ENCODE results near the gene PRDX5.

PRDX5 gene

DNA sequence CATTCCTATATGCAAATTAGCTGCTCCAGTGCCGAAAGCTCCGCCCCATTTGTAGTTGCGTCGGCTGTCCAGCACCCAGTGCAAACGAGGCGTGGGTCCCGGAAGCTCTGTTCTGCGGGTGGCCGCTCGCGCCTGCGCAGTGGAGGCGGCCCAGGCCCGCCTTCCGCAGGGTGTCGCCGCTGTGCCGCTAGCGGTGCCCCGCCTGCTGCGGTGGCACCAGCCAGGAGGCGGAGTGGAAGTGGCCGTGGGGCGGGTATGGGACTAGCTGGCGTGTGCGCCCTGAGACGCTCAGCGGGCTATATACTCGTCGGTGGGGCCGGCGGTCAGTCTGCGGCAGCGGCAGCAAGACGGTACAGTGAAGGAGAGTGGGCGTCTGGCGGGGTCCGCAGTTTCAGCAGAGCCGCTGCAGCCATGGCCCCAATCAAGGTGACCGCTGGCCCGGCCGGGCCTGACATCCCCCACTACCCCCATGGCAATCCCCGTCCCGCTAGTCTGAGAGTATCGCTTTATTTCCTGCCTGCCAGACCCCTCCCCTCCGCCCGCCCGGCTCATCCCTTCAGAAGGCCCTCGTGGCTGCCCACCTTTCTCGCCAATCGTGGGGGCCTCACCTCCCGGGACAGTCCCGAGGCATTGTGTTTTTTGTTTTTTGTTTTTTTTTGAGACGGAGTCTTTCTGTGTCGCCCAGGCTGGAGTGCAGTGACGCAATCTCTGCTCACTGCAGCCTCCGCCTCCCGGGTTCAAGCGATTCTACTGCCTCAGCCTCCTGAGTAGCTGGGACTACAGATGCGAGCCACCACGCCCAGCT is at the start of gene PRDX5:
Gene PRDX5 (plus strand): TSS at position 161 of the 805 bp plus-strand sequence. CDS start 95 bp downstream, at position 256.
- peak; percentile 97 for DNase-seq

DNA sequence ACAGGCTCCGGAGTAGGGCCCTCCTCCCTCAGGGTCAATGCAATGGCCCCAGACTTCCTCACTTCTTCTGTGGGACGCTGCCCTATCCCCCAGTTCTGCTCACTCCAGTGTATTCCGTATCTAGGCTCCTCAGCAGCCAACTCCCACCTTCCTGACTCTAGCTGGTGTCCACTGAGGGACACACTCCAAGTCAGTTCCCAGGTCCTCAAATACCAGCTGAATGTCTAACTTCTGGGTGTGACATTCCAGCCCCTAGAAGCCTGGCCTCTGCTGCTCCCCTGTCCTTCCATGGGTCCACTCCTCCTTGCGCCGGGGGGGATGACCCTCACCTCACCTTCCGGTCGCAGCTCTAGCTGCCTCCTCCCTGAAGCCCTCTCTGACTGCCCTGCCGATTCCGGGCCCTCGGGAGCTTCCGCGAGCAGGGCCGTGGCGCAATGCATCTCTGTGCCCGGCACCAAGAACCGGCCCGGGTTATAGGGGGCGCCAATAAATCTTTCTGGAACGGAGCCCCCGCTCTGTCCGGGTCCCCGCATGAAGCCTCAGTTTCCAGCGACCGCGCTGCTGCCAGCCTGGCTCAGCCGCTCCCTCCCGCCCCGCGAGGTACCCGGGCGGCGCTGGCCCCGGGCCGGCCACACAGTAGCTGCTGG is 48.9 kb upstream of the PRDX5 start:
- peak; percentile 69 for DNase-seq

DNA sequence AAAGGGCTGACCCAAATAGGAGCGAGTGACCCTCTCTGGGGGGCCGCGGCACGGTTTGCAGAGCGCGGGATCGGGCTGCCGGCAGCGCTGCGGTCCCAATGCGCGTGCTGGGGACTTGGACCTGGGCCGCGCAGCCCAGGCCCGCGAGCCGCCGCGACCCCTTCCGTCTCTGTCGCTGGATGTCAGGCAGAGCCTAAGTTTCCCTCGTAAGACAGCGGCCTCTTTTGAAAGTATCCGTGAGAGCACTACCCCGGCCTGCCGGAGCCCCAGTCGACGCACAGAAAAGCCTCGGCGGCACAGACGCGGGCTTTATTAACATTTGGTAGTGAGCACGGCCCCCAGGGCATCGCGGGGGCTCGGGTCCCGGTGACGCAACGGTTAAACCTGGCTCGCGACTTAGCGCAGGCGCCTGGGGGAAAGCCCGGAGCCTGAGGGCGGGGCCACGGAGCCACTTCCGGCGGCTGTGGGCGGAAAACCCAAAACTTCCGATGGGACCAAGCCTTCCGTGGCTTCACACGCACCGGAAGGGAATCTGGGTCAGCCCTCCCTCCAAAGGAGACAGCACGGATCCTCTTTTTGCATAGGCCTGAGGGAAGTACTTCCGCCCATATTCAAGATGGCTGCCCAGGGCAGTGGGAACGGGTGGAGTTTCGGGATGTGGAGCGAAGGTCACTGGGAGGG is 48.2 kb upstream of the PRDX5 start:
- peak; percentile 100 for DNase-seq

DNA sequence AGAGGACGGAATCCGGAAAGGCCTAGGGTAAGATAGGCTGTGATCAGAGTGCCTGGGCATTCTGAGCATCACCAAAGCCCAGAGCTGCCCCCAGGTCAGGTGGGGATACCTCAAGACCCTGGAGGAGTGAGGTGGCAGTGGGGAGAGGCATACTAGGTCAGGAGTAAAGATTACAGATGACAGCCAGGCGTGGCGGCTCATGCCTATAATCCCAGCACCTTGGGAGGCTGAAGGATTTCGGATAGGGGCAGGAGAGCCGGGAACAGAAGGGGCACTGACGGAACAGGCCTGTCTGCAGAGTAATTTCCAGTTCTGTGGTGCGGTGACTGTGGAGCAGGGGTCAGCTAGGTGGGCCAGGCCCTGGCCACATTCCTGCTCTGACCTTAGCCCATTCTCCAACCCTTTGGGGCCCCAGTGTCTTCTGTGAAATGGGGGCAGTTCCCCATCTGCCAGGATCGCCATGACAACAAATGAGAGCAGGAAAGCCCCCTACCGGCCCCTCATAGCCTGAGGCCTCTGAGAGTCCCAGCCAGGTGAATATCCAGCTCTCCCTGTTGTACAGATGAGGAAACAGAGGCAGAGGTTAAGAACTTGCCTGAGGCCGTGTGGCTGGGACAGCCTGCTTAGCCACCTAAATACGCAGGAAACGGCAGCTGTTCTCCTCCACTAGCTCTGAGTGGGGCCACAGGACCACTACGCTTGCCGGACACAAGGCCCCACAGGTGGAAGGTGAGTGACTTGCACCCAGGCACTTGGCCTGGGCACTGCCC is 42.7 kb upstream of the PRDX5 start:
- no peak for DNase-seq

DNA sequence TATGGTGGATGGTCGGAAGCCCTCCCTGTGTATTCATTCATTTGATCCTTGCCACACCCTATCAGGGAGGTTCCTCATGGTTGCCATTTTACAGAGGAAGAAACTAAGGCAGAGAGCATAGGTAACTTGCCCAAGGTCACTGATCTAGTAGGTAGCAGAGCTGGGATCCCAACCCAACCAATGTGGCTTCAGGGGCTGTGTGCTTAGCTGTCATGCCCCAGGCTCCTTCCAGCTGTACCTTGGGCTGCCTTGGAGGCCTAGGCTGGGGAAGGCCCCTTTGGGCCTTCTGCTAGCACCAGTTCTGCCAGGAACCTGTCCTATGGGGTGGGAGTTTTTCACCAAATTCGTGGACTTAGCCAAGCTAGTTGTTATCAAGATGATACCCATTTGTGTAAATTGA is 42.1 kb upstream of the PRDX5 start:
- no peak for DNase-seq

DNA sequence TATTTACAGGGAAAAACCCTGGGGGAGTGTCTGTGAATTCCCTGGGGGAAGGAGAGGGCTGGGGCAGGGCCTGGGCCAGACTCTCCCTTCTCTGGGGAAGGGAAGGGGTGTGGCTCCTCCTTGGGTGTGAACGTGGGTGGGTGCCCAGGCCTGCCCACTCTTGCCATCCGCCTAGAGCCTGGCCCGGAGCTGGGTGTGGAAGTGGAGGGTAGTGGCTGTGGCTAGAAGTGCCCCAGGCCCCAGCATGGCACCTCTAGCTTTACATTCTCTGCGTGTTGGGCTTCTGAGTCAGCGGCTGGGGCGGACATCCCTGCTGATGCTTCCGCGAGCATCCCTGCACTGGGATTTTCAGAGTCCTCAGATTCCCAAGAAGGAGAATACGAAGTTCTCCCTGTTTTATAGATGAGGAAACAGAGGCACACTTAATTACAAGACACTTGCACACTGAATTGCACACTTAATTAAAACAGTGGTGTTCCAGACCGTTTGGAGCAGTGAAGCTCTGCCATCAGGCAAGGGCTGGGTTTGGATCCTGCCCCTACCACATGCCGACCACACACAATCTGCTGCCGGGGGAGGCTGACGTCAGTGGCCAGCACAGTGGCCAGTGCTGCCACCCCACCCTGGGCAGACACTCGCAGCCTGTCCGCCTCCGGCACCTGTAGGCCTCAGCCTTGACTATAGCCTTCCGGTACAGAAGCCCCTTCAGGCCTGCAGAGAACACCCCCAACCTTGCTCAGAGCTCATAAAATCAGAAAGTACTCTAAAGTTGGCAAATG is 41.1 kb upstream of the PRDX5 start:
- DNase-seq, result no peak

DNA sequence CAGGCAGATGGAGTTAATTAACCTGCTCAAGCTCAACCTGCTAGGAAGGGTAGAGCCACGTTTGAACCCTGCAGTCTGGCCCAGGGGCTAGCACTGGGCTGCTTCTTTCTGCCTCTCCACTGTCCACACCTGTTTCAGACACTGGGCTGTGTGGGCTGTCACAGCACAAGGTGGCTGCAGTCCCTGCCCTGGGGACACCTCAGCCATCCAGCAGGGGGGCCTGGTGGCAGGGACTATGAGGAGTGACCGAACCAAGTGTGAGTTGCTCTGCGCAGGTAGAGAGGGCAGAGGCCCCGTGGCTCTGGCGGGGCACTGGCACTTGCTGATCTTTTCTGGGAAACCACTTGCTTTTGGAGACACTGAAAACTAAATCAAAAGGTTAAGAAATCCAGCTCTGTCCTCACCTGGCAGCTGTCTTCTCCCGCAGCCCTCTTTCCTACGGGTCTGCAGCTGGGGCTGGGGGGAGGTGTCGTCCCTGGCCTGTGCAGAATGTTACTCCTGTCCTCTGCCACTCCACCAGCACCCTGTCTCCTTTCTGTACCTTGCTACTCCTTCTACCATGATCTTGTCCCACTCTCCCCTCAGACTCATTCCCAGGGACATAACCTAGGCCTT is 39.2 kb upstream of the PRDX5 start:
- no peak for DNase-seq

DNA sequence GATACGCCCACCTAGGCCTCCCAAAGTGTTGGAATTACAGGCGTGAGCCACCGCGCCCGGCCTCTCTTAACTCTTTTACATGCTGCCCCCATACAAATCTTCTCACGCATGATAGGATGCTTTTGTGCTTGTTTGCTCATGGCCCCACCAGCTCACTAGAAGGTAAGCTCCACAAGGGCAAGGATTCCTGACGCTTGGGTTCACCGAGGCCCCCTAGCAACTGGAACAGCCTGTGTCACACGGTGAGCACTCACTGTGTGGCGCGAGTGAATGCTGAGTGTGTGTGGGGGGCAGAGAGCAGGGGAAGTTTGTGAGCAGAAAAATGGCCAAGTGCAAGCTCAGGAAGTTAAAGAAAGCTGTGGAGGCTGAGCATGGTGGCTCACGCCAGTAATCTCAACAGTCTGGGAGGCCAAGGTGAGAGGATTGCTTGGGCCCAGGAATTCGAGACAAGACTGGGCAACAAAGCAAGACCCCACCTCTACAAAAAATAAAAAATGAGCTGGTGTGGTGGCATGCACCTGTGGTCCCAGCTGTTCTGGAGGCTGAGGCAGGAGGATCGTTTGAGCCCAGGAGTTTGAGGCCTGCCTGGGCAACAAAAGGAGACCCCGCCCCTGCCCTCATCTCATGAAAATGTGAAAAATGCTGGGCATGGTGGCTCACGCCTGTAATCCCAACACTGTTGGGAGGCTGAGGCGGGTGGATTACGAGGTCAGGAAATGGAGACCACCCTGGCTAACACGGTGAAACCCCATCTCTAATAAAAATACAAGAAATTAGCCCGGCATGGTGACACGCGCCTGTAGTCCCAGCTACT is 35.8 kb upstream of the PRDX5 start:
- no peak for DNase-seq

DNA sequence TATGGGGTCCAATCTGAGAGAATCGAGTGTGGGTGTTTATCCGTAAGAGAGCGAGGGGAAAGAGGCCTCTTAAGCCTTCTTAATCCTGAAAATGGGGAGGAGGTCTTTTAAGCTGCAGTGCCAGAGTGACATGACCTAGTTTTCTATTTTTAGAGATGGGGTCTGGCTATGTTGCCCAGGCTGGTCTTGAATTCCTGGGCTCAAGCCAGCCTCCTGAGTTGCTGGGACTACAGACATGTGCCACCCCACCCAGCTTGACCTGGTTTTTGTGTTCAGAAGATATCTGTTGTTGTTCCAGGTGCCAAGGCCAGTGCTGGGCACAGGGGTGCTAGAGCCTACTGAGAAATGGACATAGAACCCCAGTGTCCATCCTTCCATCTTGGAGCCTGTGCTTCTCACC is 34.8 kb upstream of the PRDX5 start:
- no peak for DNase-seq

DNA sequence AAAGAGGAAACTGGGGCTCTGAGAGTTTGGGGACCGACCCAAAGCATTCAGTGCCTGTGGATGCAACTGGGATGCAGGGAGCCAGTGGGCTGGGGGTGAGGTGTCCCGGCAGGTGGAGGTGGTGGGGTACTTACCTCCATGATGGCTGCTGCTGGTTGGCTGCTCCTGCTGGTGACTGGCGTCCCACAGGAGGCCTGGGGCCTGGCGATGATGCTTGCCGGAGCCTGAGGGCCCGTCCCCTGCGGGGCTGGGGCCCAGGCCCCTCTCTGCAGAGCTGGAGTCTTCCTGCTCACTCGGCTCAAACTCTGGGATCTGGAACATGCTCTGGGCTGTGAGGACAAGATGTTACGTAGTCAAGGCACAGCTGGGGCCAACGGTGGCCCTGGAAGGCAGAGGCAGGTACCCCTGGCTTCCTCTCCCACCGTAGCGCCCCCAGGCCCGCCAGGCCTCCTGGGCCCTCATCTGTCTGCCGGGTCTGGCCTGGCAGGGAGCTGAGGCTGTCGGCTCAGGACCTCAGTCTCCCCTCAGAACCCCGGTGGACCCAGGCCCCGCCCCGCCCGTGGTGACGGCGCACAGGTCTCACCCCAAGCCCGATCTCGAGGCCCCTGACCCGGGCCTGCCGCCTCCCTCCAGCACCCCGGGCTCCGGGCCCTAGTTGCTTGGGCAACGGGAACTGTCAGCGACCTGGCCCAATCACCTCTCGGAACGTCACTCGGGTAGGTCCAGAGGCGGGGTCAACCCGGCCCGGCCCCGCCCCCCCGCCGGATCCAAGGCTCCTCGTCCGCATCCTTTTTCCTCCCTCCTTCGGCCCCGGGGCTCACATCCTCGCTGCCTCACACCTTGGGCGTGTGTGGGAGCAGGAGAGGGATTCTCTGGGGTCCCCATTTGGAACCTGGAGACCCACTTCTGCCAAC is 33.6 kb upstream of the PRDX5 start, which contains the start of gene BAD:
Gene BAD (minus strand): TSS at position 618 of the 914 bp plus-strand sequence. CDS start 297 bp downstream, at position 321.
- DNase-seq, result peak; percentile 88

DNA sequence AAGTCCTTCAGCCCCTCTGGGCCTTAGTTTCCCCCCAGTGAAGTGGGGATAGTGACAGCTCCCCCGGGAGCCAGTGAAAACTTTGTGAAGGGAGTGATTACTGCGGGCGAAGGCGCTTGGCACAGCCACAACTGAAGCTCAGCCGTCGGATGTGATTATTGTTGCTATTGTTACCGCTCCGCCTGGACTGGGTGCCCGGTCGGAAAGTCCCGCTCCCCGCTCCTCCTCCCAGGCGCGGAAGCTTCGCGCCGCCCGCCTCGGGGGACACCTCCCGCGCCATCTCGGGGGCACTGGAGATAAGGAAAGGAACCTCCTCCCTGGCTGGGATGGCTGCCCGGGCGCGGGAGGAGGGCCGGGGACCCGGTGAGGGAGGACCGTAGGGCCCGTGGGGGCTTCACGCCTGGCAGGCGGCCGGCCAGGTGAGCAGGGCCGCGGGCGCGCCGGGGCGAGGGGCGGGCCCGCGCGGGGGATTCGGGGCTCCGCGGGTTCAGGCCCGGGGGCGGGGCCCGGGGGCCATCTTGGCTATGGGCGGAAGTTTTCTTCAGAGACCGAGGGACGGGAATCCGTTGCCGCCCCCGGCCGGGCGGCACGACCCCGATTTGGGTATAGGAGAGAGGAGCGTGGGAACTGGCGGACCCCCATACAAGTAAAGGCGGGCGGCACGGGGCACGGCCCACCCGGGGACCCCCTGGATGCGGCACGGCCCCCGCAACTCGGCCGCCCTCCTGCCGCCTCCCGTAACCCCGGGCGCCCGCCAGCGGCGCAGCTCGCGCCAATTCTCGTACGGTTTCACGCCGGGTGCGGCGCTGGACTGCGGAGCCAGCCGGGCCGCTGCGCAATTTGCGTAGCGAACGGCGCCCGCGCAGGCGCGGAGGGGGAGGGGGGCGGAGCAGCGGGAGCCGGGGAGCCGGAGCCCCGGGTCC is 32.7 kb upstream of the PRDX5 start, which contains the start of gene GPR137:
Gene GPR137 (plus strand): TSS at position 887 of the 923 bp plus-strand sequence. CDS start 677 bp downstream, outside the sequence.
- peak; percentile 57 for DNase-seq

DNA sequence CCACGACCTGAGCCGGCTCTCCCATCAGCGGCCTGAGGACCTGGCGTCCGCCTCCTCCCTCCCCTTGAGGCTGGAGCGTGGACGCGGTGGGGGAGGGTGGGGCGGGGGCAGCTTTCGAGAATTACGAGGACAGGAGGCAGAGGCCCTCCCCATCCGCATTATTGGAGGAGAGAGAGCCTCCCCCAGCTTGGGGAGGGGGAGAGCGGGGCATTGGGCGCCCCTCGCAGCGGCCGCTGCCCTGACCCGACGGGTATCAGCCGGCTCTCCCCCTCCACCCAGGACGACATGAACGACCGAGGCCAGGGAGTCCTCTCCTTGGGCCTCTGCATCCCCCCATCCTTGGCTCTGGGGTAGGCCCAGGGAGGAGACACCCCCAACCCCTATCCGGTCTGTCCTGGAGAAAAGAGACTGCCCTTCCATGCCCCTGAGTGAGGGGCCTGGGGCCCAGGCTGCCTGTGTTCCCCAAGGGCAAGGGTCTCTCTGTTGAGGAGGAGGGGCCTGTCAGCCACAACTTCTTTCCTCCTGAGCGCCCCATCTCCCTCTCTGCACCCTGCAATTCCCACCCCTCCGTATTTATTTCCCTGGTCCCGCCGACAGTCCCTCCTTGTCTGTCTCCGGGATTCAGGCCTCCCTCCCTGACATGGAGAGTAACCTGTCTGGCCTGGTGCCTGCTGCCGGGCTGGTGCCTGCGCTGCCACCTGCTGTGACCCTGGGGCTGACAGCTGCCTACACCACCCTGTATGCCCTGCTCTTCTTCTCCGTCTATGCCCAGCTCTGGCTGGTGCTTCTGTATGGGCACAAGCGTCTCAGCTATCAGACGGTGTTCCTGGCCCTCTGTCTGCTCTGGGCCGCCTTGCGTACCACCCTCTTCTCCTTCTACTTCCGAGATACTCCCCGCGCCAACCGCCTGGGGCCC is 31.8 kb upstream of the PRDX5 start:
- DNase-seq, result peak; percentile 1

DNA sequence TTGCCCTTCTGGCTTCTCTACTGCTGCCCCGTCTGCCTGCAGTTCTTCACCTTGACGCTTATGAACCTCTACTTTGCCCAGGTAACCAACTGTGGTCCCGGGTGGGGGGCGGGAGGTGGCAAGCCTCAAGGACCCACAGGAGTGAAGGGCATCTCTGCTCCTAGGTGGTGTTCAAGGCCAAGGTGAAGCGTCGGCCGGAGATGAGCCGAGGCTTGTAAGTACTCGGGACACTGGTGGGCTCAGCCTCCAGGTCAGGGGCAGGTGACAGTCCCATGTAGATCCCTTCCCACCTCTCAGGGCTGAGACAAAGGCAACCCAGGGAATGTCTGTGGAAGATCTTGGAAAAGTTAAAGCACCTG is 31.1 kb upstream of the PRDX5 start:
- DNase-seq, result no peak

DNA sequence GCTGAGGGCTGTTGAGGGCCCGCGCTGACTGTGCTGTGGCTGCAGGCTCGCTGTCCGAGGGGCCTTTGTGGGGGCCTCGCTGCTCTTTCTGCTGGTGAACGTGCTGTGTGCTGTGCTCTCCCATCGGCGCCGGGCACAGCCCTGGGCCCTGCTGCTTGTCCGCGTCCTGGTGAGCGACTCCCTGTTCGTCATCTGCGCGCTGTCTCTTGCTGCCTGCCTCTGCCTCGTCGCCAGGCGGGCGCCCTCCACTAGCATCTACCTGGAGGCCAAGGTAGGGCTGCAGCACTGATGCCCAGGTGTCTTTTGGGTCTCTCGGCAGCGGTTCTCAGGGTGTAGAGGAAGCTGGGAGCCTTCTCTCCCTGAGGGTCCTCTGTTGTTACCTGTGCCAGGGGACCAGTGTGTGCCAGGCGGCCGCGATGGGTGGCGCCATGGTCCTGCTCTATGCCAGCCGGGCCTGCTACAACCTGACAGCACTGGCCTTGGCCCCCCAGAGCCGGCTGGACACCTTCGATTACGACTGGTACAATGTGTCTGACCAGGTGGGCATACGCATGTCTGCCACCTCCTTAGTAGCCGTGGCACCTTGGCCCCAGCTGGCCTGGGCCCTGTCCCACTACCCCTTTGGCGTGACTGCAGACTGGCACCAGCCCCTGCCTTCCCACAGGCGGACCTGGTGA is 30.1 kb upstream of the PRDX5 start:
- no peak for DNase-seq

DNA sequence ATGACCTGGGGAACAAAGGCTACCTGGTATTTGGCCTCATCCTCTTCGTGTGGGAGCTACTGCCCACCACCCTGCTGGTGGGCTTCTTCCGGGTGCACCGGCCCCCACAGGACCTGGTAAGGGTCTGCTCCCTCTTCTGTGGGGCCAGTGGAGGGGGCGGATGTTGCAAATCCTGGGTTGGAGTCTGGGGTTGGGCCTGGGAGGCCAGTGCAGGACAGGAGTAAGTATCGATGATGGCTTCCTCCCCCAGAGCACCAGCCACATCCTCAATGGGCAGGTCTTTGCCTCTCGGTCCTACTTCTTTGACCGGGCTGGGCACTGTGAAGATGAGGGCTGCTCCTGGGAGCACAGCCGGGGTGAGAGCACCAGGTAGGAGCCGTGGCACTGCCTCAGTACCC is 29.6 kb upstream of the PRDX5 start:
- no peak for DNase-seq

DNA sequence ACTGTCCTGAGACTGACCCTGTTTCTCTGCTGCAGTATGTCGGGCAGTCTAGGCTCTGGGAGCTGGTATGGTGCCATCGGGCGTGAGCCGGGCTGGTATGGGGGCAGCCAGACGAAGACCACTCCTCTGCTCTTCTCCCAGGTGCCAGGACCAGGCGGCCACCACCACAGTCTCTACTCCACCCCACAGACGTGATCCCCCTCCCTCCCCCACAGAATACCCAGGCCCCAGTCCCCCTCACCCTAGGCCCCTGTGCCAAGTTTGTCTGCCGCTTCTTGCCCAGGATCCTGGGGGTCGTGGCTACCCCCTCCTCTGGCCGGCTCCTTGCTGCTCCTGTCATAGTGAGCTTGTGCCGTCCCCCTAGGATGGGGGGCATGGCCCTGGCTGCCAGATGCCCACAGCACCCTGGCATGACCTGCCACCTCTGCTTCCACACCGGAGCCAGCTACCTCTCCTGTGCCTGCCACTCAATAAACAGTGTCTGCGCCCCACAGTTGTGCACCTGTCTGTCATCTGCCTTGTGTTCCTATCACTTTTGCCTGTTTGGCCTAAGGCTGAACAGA is 28.8 kb upstream of the PRDX5 start:
- no peak for DNase-seq
